OCI-LY3 (cell line): ENCODE results near the gene EPHB2.

Experiments
- EZH2phosphoT487 ChIP-seq: fragments of 200-600 bp; shearing (Covaris generic); IDR thresholded peaks from 2 replicates; pipeline ENCODE4 v1.6.1; 2018; ENCODE audit warnings: antibody characterized with exemption, mixed run types, low read depth
- TF ChIP-seq, protein P1 (sequence below): fragments of 200-600, 300-600 bp; sonication (generic); IDR thresholded peaks from 2 replicates; pipeline ENCODE4 v1.5.1; 2014; ENCODE audit warnings: antibody characterized with exemption, low read length, low read depth

DNA sequence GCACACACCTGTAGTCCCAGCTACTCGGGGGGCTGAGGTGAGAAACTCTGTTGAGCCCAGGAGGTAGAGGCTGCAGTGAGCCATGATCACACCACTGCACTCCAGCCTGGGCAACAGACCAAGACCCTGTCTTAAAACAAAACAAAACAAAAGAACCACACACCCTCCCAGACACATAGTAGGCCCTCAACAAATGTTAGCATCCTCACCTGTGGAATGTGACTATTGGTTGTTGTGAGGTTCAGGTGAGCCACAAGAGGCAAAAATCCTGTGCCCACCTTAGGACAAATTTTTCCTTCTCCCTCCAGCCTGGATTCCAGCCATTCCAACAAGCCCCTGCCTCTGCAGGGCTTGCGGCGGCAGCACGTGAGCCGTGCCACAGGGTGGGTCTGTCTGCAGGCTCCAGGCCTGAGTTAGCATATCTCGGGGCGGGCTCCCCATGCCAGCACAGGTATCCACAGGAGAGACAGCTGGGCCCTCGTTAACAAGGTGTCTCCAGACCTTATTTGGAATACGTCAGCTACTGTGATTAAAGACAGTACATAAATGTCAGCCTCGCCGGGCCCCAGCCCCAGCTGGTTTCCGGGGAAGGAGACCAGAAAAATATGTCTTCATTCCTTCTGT, 40.2 kb upstream of the EPHB2 start:
- TF ChIP-seq, protein P1, sequence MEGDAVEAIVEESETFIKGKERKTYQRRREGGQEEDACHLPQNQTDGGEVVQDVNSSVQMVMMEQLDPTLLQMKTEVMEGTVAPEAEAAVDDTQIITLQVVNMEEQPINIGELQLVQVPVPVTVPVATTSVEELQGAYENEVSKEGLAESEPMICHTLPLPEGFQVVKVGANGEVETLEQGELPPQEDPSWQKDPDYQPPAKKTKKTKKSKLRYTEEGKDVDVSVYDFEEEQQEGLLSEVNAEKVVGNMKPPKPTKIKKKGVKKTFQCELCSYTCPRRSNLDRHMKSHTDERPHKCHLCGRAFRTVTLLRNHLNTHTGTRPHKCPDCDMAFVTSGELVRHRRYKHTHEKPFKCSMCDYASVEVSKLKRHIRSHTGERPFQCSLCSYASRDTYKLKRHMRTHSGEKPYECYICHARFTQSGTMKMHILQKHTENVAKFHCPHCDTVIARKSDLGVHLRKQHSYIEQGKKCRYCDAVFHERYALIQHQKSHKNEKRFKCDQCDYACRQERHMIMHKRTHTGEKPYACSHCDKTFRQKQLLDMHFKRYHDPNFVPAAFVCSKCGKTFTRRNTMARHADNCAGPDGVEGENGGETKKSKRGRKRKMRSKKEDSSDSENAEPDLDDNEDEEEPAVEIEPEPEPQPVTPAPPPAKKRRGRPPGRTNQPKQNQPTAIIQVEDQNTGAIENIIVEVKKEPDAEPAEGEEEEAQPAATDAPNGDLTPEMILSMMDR: no peak
- TF ChIP-seq EZH2phosphoT487: no peak
